ENCODE results near the gene FLACC1.

The FLACC1 gene

DNA sequence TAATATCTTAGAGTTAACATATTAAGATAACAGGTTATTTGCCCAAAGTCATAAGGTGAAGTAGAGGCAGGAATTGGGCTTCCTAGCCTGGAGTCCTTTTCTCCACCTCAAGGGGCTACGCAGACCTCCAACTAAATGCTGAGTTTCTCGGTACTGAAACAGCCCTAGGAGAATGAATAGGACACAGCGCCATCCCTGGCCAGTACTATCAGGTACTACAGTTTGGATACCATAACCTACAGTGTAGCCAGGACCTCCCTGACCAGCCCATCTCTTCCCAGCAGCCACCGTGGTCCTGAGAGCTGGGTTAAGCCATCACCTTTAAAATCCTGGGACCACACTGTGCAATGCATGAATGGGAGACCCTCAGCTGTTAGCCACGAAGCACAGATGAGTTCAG, 81.2 kb downstream of the FLACC1 start:
- no peak for DNase-seq (ENCODE audit: low spot score)

DNA sequence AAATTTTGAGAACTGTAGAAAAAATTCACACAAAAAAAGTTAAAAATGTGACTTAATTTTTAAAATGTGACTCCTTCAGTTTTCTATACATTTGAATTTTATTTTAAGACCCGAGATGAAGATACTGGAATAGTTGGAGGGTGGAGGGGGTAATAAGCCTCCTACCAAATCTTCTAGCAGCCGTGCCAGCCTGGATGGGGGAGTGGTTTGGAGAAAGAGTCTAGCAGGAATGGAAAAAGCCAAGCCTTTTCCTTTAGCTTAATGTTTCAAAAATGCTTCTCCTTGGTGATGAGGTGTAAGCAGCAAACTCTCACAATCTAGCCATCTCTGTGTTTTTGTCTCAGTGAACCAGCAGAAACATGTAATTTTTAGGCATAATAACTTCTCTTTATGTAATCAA, 82.1 kb downstream of the FLACC1 start:
- DNase-seq (ENCODE audit: low spot score) = no peak

DNA sequence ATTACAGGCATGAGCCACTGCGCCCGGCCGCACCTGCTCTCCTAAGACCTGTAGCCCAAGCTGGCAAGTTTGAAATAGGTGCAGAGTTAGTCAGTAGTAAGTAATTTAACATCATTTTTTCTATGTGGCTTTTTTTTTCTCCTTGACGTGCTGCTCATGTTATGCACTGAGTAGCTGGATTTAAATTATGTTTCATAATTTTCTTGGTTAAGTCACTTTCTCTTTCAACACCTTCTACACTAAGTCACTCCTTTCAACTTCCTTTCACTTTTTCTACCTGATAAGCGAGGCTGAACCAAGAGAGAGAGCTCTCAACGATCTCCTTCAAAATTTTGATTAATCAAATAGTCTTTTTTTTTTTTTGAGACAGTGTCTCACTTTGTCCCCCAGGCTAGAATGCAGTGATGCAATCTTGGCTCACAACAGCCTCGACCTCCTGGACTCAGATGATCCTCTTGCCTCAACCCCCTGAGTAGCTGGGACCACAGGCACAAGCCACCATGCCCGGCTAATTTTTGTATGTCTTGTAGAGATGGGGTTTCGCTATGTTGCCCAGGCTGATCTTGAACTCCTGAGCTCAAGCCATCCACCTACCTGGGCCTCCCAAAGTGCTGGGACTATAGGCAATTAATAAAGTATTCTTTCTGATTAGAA, 83.7 kb downstream of the FLACC1 start:
- no peak for DNase-seq (ENCODE audit: low spot score)

DNA sequence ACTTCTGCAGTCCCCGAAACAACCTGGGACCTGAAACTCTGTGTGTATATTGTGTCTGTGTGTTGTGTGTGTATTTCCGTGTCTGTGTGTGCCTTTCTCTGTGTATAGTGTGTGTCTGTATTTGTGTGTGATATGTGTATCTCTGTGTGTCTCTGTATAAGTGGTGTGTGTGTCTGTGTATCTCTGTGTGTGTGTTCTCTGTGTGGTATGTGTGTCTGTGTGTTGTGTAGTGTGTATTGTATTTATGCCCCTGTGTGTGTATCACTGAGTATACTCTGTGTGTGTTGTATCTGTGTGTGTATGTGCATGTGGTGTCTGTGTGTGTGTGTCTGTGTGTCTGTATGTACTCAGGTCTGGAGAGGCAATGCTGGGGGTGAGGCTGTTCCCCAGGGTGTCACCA, 85.2 kb downstream of the FLACC1 start:
- DNase-seq (ENCODE audit: low spot score) = no peak

DNA sequence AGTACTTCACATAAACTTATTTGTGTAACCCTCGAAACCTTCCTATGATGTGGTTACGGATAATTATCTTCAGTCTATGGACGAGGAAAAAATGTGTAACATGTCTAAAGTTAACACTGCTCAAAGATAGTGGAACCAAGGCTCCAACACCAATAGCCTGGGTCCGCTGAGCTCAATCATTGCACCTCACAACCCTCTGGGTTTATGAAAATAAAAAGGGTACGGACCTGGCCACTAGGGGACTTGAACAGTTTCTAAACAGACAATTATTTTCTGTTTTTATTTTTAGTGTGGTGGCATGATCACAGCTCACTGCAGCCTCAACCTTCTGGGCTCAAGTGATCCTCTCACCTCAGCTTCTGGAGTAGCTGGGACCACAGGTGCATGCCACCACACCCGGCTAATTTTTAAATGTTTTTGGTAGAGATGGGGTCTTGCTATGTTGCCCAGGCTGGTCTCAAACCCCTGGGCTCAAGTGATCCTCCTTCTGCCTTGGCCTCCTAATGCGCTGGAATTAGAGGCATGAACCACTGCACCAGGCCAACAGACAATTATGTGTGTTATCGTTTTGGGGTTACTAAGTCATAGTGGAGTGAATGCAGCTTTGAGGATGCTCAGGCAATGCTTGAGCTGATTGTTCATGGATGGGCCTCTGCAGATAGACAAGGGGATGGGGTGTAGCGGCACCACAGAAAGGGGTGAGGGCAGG, 86.7 kb downstream of the FLACC1 start:
- DNase-seq (ENCODE audit: low spot score) = no peak

DNA sequence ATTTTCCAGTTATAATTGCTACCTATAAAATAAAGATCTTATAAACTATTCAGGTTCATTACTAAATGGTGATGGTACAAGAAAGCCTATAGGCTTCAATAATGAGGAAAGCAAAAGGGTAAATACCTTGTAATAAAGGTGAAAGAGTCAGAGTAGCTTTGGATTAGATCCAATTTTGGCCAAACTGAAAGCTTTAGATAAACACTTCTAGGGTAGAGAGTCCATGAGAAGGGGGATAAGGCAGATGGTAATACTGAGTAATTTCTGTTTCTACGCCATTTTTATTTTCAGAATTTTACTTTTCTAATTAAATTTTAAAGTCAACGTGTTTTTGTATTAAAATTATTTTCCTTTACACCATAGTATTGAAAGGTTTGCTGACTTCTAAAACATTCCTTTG, 87.4 kb downstream of the FLACC1 start:
- no peak for DNase-seq (ENCODE audit: low spot score)

DNA sequence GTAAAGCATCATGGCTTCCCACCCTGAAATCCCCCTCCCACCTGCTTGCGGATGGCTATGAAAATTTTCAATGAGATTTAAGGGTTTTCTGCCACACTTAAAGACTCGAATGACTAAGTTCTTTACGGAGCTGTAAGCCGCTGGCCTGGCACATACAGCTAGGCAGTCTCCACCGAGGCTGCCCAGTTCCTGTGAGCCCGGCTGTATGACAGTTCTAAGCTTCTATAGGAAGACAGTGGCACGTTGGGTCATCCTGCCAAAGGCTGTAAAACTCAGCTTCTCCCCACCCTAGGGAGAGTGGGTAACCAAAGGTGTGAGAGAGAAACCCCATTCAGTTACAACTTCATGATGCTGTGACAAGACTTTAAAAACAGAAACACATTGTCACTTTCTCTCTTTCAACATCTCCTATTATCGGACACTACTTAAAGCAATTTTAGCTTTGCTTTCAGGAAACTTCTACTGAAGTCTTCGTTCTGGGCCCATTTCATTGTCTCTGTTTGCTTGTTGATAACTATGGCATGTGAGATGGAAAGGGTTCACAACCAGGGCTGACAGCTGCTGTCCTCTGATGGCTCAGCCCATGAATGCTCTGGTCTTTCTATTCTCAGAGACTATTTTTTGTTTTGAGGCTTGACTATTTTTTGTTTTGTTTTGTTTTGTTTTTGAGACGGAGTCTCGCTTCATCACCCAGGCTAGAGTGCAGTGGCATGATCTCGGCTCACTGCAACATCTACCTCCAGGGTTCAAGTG, 89.7 kb downstream of the FLACC1 start:
- DNase-seq (ENCODE audit: low spot score) = no peak

DNA sequence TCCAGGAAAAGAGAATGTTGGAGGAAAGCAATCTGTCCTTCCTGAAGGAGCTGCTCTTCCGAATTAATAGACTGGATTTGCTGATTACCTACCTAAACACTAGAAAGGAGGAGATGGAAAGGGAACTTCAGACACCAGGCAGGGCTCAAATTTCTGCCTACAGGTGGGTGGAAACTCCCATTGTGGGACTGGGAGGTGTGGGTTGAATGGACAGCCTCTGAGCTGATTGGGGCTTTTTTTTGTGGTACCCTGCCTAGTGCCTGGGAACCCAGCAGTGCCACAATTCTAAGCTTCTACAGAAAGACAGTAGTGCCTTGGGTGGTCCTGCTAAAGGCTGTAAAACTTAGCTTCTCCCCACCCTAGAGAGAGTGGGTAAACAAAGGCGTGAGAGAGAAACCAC, 90.5 kb downstream of the FLACC1 start:
- DNase-seq (ENCODE audit: low spot score) = no peak

DNA sequence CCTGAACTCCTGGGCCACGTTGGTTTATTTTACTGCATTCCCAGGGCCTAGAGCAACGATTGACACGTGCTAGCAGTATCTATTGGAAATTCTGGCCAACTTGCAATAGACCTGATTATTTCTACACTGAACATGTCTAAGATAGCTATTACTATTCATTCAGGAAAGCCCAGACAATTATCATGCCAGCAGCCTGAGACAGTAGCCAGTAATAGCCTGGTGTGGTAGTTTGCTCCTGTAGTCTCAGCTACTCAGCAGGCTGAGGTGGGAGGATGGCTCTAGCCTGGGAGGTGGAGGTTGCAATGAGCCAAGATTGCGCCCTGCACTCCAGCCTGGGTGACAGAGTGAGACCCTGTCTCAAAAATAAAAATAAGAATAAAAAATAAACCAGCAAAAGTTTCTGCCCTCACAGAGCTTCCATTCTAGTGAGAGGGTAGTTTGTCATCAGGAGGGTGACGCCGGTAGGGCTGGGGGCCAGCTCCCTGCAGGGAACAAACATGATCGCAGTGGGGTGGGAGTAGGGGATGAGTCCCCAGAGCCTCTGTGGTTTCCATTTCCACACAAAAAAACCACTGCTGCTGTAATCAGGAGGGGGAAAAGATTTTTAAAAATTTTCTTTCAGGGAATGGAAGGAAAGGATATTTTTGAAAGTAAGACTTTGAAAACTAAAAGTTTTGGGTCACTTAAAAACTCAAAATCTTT, 92.5 kb downstream of the FLACC1 start:
- DNase-seq (ENCODE audit: low spot score) = no peak

DNA sequence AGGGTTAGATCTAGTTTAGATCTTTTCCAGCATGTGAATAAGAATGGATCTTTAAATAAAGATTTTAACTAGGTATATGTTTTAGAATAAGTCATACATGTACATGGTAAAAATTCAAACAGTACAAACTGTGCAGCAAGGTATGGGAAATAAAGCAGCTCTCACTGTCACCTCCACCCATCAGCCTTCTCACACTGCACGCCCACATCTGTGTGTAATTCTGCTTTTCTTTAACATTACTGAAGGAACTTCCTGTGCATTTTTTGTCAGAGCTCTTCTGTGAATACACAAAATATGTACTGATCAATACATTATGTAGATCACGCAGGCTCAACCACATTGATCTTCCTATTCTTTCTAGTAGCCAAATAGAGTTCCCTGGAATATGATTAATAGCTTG, 93.4 kb downstream of the FLACC1 start:
- DNase-seq (ENCODE audit: low spot score) = no peak

DNA sequence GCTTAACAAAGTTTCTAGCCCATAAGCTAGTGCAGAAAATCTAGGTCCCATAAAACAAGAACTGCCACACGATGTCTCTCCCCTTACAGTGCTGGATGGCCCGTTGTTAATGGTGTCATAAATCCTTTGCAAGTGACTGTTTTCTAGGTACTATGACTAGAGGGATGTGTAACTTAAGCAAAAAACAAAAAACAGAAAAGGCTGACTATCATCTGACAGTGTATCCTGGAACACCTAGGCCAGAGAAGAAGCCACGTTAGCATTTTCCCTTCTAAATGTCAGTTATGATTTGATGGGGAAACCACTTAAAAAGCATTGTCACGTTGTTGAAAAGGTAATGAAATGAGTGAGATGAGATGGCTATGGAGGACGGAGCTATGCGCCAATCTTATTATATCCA, 94.4 kb downstream of the FLACC1 start:
- no peak for DNase-seq (ENCODE audit: low spot score)

DNA sequence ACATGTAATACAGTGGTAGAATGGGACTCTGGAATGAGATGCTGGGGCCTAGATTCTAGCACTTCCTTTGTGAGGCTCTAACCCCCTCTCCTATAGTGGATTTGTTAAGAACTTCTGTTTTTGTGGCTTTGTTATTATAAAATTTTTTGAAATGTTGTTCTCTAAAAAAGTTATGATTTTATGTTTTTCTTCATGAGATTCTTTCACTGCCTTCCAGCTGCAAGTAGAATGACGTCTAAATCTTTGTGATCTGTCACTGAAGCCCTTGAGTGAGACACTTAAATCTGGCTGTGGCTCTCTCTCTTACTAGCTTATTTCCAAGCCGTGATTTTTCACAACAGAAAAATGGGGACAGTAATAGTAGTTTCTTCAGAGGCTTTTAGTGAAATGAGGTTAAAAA, 95.2 kb downstream of the FLACC1 start:
- no peak for DNase-seq (ENCODE audit: low spot score)

DNA sequence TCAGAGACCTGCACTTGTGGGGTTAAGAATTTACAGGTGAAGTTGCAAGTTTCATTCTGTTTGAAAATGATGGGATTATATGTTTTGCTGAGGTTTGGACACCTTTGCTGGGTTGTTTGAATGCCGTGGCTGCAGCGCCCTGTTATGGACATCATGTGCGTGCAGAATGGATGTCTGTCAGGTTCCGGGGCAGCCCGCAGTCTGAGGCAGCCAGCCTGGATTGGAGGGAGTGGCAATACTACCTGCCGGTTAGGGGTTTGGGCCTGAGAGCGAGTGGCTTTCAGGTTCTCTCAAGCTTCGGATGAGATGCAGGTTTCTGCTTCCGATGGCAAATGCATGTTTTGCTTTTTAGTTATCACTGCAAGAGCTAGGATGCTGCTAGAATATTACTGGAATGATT, 95.7 kb downstream of the FLACC1 start:
- no peak for DNase-seq (ENCODE audit: low spot score)

DNA sequence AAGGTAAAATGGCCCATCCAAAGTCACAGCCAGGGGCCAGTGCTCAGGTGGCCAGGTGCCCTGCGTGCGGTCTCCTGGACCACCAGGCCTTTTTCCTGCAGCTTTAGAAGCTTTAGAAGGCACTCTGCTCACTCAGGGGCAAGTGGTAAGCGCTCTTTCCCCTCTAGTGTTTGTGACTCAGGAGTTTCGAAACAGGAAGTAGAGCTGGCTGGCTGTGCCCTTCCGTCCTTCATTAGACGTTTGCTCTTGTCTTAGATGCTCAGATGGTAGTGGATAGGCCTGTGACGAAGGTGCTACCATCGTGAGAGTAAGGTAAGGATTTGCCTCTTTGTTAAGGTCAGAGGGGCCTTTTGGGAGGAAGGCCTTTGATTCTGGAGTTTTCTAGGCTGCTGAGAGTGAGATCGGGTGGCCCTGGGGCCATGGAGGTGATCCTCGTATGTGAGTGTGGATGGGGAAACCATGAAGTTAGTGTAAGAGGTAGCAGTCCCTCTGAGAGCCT, 96.8 kb downstream of the FLACC1 start, which contains the start of gene CASP8:
CASP8 (plus strand) TSS at position 235 of the 499 bp plus-strand sequence. CDS start 5,951 bp downstream, outside the sequence.
- peak; percentile 35 for DNase-seq (ENCODE audit: low spot score)

DNA sequence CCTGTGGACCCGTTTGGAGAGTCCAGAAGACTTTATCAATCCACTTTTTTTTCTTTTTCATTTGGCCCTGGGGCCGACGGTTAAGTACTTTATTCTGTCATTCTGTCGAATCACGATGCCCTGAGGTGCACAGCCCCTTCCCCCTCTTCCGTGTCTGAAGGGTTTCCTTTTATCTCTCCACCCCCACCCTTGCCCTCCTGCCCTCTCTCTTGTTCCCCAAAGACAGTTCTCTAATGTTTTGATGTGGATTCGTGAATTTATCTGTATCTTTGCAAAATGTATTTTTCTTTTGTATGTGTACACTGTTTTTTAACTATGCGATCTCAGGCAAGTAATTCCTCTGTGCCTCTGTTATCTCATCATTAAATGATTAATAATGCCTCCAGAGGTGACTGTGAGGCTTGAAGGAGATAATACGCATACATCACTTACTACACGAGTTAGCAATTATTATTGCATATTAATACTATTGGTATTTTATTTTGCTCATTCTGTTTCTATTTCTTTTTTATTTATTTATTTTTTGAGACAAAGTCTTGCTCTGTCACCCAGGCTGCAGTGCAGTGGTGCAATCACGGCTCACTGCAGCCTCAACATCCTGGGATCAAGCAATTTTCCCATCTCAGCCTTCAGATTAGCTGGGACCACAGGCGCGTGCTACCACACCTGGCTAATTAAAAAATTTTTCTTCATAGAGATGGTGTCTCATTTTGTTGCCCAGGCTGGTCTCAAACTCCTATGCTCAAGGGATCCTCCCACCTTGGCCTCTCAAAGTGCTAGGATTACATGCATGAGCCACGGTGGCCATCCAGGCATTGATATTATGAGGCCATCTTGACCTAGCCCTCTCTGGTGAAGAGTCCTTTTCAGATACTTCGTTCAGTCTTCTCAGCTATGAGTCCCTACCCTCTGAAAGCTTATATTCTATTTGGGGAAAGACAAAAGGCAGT, 98.2 kb downstream of the FLACC1 start:
- DNase-seq (ENCODE audit: low spot score) = no peak

DNA sequence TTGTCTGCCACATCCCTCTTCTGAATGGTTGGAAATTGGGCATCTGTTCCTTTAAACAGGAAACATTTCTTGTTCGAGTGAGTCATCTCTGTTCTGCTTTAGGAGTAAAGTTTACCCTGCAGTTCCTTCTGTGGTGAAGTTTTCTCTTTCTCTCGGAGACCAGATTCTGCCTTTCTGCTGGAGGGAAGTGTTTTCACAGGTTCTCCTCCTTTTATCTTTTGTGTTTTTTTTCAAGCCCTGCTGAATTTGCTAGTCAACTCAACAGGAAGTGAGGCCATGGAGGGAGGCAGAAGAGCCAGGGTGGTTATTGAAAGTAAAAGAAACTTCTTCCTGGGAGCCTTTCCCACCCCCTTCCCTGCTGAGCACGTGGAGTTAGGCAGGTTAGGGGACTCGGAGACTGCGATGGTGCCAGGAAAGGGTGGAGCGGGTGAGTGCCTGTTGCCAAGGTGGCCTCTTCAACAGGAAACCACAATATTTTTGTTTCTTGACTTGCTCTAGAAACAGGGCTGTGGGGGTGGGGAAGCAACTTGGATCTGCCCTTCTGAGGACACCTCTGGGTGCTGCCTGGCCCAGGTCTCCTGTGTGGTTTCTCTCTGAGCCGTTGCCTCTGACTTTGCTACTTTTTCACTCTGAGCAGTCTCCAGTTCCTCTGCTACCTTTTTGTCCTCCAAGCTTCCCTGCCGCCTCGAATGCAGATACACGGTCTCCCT, 99.0 kb downstream of the FLACC1 start:
- DNase-seq (ENCODE audit: low spot score) = peak; percentile 35

DNA sequence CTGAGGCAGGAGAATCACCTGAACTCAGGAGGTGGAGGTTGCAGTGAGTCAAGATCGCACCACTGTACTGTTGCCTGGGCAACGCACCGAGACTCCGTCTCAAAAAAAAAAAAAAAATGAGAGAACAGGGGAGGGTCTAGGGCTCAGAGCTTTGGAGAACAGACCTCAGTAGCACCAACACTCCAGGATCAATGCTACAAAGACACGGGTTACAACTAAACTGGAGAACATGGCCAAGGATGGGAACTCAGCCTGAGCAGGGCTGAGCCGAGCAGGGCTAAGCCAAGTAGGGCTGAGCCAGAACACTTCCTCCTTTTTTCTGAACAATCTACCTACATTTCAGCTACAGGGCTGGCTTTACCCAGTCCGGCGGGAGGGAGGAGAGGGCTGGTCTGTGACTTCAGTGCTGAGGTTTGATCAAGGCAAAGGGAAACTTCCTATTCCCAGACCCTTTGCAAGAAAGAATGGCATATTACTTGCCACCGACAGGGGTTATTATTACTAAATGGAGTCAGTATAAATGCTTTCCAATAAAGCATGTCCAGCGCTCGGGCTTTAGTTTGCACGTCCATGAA, 99.7 kb downstream of the FLACC1 start:
- DNase-seq (ENCODE audit: low spot score) = peak; percentile 34

DNA sequence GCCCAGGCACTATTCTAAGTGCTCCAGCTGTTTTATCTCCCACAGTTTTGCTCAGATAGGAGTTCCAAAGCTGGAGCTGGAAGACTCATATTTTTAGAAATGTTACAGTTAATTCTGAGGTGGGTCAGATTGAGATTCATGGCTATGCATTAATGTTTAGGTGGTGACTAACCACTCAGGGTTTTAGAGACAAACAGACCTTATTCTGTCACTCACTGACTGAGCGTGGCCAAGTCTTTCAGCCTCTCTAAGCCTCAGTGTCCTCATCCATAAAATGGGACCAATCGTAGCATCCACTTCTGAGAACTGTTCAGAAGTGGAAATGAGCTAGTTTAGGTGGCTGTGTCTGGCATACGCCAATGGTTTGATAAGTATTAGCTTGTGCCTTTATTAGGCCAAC, 101.1 kb downstream of the FLACC1 start:
- DNase-seq (ENCODE audit: low spot score) = no peak

DNA sequence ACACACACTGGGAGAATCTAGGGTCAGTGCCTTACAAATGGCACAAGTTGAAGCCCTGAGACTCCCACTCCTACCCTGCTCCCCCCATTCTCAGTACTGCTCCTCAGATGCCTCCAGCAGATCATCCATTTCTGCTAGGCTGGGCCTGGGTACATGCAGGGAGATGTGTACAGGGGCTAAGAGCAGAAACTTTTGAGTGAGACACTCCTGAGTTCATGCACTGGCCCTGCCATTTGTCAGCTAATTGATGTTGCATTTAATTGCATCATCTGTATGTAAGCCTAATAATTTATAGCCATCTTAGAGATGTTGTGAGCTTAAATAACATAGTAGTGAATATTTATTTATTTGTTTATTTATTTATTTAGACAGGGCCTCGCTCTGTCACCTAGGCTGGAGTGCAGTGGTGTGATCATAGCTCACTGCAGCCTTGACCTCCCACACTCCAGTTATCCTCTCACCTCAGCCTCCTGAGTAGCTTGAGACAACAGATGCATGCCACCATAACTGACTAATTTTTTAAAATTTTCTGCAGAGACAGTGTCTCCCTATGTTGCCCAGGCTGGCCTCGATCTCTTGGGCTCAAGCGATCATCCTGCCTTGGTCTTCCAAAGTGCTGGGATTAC, 101.6 kb downstream of the FLACC1 start:
- DNase-seq (ENCODE audit: low spot score) = no peak
